DMS153 (cell line): ENCODE data around the gene PCDH9.
"Not testable (repeated sequence)": the region's sequence is repeated elsewhere in the genome, so short reads cannot be mapped to it uniquely, and the experiment has no call there.

Experiments
- DNase-seq: peaks from one replicate; lab custom pipeline; 2025; lab: John Stamatoyannopoulos, UW

Gene PCDH9

DNA sequence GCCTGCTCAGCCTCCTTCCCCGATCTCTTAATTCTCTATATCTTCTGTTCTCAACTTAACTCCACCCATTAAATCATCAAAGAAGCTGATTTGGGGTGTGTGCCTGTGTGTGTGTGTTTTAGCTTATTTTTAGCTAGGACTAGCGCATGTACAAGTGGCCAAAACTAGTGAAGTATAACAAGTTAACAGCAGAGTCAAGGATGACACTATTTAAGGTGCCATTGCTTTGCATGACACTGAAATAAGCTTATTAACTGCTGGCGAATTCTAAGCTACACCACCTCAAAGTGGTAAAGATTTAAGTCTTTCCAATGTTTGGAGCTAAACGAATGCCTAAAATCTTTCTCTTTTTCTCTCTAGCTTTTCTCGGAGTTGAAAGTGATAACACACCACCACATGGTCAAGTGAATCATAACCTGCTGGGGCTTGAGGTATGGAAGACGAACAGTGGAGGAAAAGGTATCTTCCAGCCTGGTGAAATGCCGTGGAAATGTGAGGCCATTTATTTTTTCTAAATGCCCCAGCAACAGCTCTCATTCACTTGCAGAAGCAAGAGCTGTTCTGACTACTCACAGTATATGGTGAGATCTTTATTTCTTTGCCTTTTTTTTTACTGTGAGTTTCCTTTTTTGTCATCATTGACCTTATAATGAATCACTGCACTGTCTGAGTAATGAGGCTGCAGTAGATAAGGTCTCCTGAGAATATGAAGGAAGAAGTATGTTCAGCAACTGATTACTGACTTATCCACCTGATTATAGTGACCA lies 570.3 kb downstream of the PCDH9 start:
- no peak for DNase-seq

DNA sequence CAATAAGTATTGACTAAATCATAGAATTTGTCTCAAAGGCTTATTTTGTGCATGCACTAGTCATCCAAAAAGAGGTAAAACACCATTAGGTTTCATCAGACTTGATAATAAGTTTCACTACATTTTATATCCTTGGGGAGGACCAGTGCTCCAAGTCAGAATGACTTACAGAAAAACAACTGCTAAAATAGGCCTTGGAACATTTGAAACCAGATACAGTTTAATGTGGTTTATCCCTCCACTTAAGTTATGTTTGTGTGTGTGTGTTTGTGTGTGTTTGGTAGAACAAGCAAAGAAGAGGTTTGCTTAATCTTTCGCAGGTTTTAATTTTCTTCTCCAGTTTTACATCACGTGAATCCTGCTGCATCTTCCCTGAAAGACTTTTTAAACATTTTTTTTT lies 570.9 kb downstream of the PCDH9 start:
- DNase-seq, result no peak

DNA sequence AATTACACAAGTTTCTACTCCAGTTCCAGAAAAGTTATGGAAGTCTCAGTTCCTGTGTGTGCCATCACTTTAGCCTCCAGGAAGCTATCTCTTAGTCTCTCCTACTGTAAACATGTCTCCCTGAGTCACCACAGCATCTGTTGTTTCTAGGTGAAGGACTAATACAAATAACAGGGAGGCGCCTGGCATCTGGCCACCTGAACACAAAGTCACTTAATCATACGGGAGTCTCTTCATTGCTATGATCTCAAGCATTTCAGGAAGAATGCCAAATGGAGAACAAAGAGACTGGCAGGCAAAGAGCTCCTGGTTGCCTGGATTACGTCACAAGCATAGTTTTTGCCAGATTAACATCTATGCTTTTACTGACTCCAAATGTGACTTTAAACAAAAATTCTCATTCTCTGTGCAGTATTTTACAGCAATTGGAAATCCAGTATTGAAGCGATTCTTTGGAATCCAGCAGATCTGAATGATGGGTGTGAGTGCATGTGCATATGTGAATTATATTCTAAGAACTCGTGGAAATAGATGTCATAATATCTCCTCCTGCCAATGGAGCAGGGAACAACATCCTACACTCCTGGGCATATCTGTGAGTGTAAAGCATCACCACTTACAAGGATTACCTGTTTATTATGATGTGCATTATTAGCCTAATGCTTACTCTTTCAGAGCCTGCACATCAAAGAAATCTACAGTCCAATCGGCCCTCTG lies 572.8 kb downstream of the PCDH9 start:
- peak; percentile 99 for DNase-seq

DNA sequence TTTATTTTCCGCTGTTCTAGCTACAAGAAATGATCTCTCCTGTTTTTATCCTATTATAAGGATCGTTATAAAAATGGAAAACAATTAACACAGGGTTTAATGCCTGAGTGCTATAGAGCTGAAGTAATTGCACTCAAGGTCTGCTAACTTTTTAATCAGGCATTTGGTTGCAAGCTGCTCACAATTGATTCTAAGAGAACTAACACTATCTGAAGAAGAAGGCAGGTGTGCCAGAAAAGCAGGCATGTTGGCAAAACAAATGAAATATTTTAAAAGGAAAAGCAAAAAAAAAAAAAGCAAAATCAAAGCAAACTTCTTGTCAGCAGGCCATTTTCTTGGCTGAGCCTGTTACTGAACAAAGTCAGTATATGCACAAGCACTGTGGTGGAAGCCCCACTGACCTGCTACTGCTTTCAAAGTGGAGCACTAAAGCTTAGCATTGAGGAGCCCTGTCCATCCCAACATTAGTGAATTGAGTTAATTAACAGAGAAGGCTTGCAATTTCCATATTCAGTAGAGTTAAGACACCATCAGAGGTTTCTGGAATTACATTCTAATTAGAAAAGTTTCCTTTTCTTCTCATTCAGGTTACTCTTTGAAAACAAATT lies 574.2 kb downstream of the PCDH9 start:
- no peak for DNase-seq

DNA sequence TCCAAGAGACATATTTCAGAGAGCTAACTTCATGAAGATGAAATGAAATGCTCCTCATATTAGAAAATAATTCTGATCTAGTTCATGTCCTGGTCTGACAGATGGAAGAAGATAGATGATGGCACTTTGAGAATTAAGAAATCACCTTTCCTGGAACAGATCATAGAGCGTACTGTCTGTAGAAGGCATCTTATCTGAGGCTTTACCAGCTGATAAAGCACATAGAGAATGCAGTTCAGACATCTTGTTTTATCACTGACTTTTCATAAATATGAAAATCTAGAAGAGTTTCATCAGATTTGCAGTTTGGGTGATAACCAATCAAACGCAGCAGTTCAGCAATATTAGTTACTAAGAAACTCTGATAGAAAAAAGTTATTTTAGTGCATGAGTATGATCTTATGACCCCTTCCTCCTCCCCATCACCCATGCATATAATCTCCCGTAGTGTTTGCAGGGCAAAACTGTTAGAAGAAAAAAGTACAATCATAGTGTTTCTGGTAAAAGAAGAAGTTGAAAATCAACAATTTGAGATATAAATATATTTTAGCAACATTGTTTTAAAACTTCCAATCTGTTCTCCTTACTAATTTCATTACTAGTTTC lies 585.2 kb downstream of the PCDH9 start:
- DNase-seq, result no peak

DNA sequence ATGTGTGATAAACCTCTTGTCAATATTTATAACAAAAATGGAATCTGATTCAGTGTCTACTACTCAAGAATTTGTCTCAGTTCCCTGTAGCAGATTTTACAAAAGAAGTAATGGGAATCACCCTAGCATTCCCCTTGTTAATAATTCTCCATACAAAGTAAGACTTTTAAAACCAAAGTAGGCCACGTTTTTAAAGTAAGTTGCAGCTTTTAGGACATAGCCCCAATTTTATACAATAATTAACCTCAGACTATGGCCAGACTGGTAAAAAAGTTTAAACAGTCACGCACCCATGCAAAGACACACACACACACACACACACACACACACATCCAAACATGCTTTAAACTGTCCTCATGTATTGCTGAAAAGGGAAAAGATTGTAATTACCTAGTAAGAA lies 589.9 kb downstream of the PCDH9 start:
- no peak for DNase-seq

DNA sequence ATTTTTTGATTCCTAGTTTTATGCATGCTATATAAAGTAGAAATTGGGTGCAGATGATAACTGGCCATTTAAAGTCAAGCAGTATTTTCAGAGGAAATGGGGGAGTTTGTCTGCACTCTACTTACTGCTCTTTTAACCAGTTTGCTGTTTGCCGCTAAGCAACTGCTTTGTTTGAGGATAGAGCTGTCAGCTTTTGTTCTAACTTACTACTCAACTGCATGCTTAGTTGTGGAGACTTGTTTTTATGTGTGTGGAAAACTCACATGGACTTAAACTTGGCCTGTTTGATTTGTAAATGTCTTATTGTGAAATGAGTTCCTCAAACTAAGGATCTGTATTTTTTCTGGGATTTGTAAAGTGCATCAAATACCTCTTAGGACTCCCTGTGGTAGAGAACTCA lies 591.1 kb downstream of the PCDH9 start:
- no peak for DNase-seq

DNA sequence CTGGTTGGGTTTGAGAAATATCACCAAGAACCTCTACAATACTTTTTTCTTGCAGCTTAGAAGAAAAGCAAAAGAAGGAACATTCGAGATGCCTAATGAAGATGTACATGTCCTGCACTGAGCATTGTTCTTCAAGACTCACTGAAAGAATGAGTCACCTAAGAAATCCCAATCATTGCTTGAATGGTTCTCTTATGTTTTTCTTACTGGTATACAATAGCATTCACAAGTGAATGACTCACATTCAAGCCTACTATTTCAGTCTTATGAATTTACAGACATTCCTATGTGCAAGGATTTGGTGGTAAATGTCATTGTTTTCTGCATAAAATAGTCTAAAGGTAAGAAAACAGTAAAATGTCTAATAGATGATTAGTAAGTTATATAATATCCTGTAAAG lies 594.6 kb downstream of the PCDH9 start:
- no peak for DNase-seq

DNA sequence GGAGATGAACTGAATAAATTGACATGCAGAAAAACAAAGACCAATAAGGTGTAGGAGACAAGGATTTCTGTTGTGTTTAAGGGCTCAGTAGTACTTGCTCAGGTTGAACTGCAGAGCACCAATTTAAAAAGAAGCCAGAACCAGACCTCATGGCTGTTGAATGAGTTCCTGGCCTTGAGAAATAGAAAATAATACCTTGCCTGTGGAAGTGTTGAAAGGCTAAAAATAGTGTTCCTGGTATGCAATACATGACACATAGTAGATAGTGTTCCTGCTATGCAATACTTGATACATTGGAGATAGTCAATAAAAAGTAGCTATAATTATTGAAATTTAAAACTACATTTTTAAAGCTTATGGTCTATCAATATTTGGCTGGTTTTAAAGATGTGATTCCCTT lies 595.8 kb downstream of the PCDH9 start:
- no peak for DNase-seq

DNA sequence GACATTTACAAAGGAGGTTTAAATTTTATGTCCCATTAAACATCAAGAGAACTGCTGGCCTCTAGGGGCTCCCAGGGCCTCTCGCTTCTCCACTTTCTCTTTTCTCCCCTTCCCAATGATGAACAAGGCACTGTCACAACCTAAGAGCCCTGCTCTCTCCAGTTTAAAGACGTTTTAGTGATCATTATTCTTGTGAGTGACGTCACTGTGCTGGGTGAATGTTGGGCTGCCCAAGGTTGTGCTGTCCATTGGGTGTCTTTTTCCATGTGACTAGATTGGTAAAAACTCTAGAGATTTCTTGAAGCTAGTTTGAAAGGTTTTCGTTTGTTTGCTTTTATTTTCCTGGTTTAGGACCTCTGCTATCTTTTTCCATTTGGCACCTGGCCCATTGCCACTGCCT lies 602.6 kb downstream of the PCDH9 start:
- no peak for DNase-seq

DNA sequence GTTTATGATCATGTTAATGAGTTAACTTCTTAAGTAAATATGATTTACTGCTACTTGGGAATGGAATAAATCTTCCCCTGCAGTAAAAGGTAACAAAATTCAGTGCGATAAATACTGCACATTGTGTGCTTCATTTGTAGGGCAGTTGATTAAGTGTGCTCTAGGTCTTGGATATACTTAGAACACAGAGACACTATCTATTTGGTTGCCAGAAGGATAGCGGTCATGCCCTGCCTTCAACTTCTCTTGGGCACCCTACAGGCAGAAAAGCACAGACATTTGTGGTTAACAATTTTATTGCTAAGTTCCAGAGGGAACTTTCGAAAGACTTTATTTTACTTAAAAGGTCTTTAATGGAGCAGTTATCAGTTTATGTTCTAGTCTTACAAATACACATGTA lies 605.8 kb downstream of the PCDH9 start:
- DNase-seq, result no peak

DNA sequence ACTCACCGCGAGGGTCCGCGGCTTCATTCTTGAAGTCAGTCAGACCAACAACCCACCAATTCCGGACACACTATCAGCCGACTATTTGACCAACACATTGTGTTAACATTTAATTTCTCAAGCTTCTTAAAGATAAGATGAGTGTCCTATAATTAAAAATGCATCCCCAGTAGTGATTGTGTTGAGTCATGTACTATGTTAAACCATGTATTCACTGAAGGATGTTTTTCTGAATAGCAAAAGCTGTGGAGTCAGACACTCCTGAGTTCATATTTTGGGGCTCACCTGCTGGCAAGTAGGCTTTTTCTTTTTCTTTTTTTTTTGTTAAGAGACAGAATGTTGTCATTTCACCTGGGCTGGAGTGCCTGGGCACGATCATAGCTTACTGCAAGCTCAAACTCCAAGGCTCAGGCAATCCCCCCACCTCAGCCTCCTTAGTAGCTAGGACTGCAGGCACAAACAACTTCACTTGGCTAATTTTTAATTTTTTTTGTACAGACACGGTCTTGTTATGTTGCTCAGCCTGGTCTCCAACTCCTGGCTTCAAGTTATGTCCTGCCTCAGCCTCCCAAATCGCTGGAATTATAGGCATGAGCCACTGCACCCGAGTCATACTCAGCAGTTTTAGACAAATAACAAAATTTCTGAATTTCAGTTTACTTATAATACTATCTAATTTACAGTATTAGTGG lies 606.9 kb downstream of the PCDH9 start:
- no peak for DNase-seq

DNA sequence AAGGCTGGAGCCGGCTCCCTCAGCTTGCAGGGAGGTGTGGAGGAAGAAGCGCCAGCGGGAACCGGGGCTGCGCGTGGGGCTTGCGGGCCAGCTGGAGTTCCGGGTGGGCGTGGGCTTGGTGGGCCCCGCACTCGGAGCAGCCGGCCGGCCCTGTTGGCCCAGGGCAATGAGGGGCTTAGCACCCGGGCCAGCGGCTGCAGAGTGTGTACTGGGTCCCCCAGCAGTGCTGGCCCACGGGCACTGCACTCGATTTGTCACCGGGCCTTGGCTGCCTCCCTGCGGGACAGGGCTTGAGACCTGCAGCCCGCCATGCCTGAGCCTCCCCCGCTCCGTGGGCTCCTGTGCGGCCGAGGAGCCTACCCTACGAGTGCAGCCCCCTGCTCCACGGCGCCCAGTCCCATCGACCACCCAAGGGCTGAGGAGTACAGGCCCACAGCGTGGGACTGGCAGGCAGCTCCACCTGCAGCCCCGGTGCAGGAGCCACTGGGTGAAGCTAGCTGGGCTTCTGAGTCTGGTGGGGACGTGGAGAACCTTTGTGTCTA lies 608.2 kb downstream of the PCDH9 start:
- DNase-seq, result not testable (repeated sequence)

DNA sequence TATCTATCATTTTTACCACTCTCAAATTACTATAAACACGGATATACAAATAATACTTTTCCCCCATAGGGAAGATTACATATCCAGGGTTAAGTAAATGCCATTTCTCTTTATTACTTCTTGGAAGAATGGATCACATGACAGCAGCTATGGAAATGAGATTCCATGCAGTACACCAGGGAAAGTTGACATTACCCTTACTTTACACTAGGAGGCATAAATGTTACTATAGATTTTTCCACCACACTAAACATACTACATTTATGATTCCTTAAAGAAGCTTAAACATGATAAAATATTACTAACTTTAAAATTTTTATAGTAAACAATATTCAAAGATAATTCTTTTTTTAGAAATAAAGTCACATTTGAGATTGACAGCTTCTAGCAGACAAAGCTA lies 611.4 kb downstream of the PCDH9 start:
- peak; percentile 12 for DNase-seq

DNA sequence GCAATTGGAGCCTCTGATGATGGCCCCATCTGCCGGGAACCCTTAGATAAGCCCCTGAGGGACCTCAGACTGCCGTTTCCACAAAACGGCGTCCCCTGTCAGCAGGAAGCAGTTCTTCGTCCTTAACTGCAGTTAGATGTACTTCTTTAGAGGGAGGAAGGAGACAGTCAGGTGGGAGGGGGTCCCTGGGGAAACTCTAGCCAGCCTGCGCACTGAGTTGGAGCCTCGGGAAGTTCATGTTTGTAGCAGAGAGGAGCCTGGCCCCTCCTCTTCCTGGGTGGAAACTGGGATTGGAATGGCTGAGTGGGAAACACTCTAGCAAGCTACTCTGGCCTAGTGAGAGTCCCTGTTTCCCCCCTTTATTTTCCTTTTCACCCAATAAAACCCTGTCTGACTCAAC lies 612.4 kb downstream of the PCDH9 start:
- DNase-seq, result no peak

DNA sequence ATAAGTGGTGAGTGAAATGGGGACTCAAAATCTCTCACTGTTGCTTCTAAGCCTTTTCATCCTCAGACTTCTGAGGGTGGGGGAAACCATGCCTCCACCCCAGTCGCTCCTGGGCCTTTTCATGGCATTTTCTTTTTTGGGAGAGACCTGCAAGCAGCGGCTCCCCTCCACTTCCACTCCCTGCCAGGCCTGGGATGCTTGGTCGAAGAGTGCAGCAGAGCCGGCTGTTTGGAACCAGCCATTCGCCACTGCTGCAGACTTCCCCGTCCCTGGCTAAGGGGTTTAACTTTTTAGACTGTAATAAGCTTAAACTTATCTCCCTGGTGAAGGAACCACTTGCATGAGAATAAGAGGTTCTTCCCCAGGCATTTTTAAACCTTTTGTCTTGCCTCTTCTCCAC lies 617.2 kb downstream of the PCDH9 start:
- no peak for DNase-seq

DNA sequence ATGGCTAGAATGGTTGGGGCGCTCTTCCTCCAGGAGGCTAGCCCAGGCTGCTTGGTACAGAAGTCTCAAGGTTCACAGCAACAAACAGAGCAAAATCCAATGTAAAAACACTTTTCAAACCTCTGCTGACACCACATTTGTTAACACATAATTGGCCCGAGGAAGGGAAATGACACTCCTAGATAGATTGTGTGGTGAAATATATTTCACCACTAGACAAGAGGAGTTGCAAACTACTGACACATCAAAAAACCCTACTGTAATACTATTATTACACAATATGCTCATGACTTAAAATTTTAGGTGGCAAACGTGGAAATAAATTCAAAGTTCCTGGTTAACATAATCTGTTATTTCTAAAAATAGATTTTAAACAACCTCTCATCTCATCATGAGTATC lies 643.6 kb downstream of the PCDH9 start:
- no peak for DNase-seq

DNA sequence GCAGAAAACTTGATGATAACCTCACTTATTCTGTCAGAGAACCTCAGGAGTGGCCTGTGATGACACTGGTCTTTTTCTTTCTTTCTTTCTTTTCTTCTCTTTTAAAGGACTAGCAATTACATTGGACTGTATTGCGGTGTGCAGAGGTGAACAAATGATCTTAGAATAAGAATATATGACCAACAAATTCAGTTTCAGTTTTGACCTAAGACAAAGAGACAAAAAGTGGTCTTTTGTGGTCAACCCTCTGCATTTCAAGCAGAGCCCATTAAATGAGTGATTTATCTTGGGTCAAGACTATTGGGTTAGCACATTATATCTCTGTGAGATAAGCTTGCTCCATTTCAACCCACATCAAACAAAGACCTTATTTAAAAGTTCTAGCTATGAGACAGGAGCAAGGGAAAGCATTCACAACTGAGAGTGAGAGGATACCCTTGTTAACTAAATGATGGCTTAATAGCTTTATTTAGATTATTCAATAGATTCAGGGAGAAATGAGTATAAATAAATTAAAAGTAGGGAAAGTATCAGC lies 644.4 kb downstream of the PCDH9 start:
- DNase-seq, result no peak

DNA sequence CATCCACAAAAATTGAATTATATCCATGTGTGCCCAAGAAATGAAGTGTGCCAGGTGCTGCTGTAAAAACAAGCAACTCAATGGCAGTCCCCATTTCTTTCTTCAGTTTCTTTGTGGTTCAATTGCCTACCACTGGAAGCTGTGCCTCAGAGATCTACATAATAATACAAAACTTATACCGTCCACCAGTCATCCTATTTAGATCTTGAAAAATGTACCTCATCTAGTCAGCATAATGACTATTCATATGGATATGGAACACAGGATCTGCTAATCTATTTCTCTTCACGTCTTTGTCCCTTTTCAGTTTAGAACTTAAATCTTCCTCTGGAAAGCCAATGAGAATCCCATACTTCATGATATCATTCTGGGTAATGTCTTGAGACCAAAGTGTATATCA lies 648.5 kb downstream of the PCDH9 start:
- no peak for DNase-seq

DNA sequence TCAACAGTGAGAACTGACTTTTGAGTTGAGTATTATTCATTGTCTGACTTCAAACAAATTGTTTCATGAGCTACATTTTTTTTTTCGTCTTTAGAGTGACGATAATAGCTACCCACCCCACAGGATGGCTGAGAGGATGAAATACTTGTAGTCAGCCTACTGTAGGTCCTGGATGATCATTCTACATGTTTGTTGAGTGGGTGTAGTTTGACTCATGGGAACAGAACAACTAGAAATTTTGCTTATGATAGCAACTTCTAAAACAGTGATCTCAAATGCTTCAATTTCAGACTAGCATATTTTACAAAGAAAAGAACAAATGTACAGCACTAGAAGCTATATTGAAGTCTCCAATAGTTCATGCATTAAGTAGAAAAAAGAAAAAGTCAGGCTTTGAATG lies 651.8 kb downstream of the PCDH9 start:
- DNase-seq, result no peak

DNA sequence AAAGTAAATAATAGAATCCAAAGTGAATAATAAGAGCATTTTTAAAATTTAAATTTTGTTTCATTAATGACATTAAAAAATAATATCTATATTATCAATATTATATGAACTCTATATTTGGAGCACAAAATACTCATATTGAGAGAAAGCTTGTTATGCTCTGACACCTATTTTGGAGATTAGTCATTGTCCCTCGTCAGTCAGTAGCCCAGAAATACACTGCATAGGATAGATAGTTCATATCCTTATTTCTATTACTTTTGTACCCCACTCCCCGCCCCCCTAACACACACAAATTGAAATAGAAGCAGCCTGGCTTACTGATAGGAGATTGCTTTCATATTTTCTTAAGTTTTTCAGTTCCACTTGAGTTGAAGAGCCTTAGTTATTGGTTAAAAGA lies 652.8 kb downstream of the PCDH9 start:
- no peak for DNase-seq

DNA sequence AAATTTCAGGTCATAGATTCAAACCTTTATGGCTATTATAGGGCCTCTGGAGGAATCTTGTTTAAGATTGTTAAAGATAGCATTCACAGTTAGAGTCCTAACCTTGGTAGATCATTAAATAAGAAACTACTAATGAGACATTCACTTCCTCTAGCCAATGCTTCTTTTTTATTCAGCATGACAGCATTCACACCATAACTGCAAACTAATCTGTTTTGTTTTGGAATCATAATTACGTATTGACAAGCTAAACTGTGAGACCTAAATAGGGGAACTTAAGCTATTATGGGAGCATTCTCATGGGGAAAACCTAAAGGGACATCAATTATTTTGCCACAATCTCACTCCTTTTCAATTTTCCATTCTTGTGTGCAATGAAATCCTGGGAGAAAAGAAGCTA lies 653.8 kb downstream of the PCDH9 start:
- no peak for DNase-seq
